ENCODE data around the gene ATP2B2.

- TF ChIP-seq CTCF (IDR thresholded peaks at IDR 0.05) = no peak
- TF ChIP-seq POLR2A (IDR thresholded peaks at IDR 0.05) = no peak
Observed at GRCh38 chr3:10420745-10421475, 84.5 kb downstream of the ATP2B2 start.
